ENCODE results near the gene TMA7.
"Not testable (repeated sequence)": the region's sequence is repeated elsewhere in the genome, so short reads cannot be mapped to it uniquely, and the experiment has no call there.

TMA7 gene

GRCh38 chr3:48470286-48470685, 30.2 kb downstream of the TMA7 start:
- DNase-seq: no peak

GRCh38 chr3:48472673-48472922, 32.5 kb downstream of the TMA7 start:
- DNase-seq: no peak

- peak; percentile 89 for DNase-seq
Measured at GRCh38 chr3:48472923-48473616, 33.0 kb downstream of the TMA7 start.

DNA sequence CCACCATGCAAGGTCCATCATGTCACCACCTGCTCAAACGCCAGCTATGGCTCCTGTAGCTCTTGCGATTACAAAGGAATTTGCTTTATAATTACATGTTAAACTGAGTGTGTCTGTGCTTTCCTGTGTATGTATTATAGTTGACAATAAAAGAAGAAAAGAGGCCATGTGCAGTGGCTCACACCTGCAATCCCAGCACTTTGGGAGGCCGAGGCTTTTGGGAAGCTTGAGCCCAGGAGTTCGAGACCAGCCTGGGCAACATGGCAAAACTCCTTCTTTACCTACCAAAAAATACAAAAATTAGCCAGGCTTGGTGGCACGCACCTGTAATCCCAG, 33.5 kb downstream of the TMA7 start:
- no peak for DNase-seq

DNA sequence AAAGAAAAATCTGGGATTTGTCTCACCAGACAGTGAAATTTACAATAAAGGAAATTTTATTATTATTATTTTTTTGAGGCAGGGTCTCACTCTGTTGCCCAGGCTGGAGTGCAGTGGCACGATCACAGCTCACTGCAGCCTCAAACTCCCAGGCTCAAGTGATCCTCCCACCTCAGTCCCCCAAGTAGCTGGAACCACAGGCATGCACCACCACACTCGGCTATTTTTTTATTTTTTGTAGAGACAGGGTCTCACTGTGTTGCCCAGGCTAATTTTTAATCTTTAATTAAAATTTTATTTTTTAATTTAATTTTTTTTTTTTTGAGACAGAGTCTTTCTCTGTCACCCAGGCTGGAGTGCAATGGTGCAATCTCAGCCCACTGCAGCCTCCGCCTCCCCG, 34.0 kb downstream of the TMA7 start:
- DNase-seq: not testable (repeated sequence)

DNA sequence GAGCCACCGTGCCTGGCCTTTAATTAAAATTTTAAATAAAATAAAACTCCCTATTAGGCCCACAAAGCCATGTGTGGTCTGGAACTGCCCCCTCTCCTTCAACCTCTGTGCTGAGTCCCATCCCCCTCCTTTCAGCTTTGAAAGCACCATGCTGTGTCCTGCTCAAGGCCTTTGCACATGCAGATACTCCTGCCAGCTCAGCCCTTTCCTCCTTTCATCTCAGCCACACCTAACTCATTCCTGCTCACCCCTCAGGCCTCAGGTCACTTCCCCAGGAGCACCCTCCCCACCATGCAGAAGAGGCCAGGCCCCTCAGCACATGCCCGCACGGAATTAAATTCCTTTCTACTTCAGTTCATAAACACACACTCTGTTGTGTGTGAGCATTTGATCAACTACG, 34.6 kb downstream of the TMA7 start:
- DNase-seq: no peak

GRCh38 chr3:48475188-48475587, 35.1 kb downstream of the TMA7 start:
- no peak for DNase-seq

- no peak for DNase-seq
Measured at GRCh38 chr3:48476426-48477053, 36.5 kb downstream of the TMA7 start.

DNA sequence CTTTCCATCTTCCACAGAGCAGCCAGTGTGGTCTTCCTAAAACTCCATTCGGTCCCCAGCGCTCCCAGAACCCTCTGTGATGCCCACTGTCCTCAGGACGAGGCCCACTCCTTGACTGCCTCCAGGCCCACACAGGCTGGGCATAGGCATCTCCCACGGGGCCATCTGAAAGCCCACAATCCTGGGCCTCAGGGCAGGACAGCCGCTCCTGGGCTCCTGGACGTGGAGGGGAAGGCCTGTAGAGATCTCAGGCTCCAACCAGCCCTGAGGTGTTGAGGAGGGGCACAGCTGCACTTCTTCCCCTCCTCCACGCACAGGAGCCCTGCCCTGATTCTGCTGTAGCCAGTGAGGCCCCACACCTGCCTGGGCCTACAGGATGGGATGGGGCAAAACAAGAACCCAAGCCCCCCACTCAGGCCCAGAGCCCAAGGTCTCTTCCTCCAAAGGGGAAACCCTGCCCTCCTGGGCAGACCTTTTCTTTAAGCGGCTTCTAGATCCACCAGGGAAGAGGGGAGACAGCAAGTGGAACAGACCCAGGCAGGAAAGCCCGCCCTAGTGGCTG, 38.0 kb downstream of the TMA7 start:
- DNase-seq: no peak

GRCh38 chr3:48478626-48479555, 38.8 kb downstream of the TMA7 start:
- no peak for DNase-seq

DNA sequence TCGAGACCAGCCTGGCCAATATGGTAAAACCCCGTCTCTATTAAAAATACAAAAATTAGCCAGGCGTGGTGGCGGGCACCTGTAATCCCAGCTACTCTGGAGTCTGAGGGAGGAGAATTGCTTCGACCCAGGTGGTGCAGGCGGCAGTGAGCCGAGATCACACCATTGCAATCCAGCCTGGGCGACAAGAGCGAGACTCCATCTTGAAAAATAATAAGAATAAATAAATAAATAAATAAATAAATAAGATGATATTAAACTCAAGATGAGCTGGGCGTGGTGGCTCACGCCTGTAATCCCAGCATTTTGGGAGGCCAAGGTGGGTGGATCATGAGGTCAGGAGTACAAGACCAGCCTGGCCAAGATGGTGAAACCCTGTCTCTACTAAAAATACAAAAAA, 40.8 kb downstream of the TMA7 start:
- DNase-seq: not testable (repeated sequence)

- DNase-seq: not testable (repeated sequence)
Measured at GRCh38 chr3:48482822-48483221, 42.8 kb downstream of the TMA7 start.

DNA sequence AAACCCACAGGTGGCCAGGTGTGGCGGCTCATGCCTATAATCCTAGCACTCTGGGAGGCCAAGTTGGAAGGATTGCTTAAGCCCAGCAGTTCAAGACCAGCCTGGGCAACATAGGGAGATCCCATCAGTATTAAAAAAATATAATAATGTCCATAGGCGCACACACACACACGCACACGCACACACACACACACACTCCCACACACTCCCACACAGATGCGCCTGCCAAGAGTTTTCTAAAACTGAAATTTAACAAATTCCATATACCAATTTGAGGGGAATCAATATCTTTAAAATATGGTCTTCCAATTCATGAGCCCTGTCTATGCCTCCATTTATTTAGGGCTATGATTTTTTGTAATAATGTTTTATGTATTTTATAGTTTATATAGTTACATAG, 46.9 kb downstream of the TMA7 start:
- no peak for DNase-seq

- no peak for DNase-seq
Measured at GRCh38 chr3:48492461-48493202, 52.6 kb downstream of the TMA7 start.

DNA sequence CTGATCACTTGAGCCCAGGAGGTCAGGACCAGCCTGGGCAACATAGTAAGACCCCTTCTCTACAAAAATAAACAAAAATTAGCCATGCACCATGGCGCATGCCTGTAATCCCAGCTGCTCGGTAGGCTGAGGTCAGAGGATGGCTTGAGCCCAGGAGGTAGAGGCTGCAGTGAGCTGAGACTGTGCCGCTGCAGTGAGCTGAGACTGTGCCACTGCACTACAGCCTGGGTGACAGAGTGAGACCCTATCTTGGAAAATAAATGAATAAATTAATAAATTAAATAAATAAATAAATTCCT, 53.1 kb downstream of the TMA7 start:
- no peak for DNase-seq
